ENCODE data around the gene RPS3. TPM values are rescaled to one million over a fixed set of nuclear protein-coding genes. Genes with fewer than 3 reads are reported as not detected.

RPS3 gene
- total and polyA plus RNA-seq, 2 of the 13 experiments (the other 11 are each of a cell fraction or from before 2014, with no cell fraction given) = 2,143 to 3,616 TPM

GRCh38 chr11:75450826-75451821, 51.8 kb downstream of the RPS3 start (continued):
- TF ChIP-seq ZNF687 (CRISPR knock-in tag; IDR thresholded peaks at IDR 0.05) (peak; percentile 29; the same call in 1 of the 2 replicates), JUN (CRISPR knock-in tag; IDR thresholded peaks at IDR 0.05) (no peak), MAFG (CRISPR knock-in tag; IDR thresholded peaks at IDR 0.05) (no peak), MIER2 (CRISPR knock-in tag; IDR thresholded peaks at IDR 0.05) (no peak), ZNF331 (CRISPR knock-in tag; IDR thresholded peaks at IDR 0.05) (no peak), SMAD9 (CRISPR knock-in tag; IDR thresholded peaks at IDR 0.05) (no peak), ZNF563 (CRISPR knock-in tag; IDR thresholded peaks at IDR 0.05) (no peak), PATZ1 (CRISPR knock-in tag; IDR thresholded peaks at IDR 0.05) (peak; percentile 41; the same call in 1 of the 2 replicates), XBP1 (CRISPR knock-in tag; IDR thresholded peaks at IDR 0.05) (no peak), NFE2L2 (IDR thresholded peaks at IDR 0.05; ENCODE audit: low read length) (no peak)

All from HepG2 (cell line).